ENCODE data around the gene QPCTL.

GRCh38 chr19:45645068-45645630 lies 47.3 kb upstream of the QPCTL start:
- TF ChIP-seq GLI4 (CRISPR knock-in tag; IDR thresholded peaks at IDR 0.05; ENCODE audit: borderline replicate concordance), result no peak
- TF ChIP-seq ZBTB34 (CRISPR knock-in tag; IDR thresholded peaks at IDR 0.05), result no peak
- no peak for TF ChIP-seq CTCF (CRISPR knock-in tag; IDR thresholded peaks at IDR 0.05)
- no peak for TF ChIP-seq SP1 (IDR thresholded peaks at IDR 0.05)
- no peak for TF ChIP-seq SP1 (CRISPR knock-in tag; IDR thresholded peaks at IDR 0.05)
- no peak for TF ChIP-seq HMGXB3 (CRISPR knock-in tag; IDR thresholded peaks at IDR 0.05; ENCODE audit: borderline replicate concordance)
- TF ChIP-seq MXD1 (CRISPR knock-in tag; IDR thresholded peaks at IDR 0.05), result no peak
- no peak for TF ChIP-seq CAMTA2 (CRISPR knock-in tag; IDR thresholded peaks at IDR 0.05; ENCODE audit: borderline replicate concordance)
